GM18505 (cell line): Measurements from ENCODE around the gene THSD7B.

ENCODE experiments used
- ATAC-seq: cut with Tn5 transposase; IDR thresholded peaks from one replicate; pipeline ENCODE4 v1.9.1; 2021; ENCODE audit not compliant: unreplicated experiment
- POLR2A ChIP-seq: IDR thresholded peaks from 4 replicates; pipeline ENCODE4 v1.6.1; 2011; ENCODE audit warnings: borderline replicate concordance; ENCODE audit not compliant: insufficient read depth, insufficient read length; ENCODE audit errors: extremely low read depth

The THSD7B gene

GRCh38 chr2:136997557-136997956, 232.2 kb downstream of the THSD7B start:
- no peak for ATAC-seq
- no peak for TF ChIP-seq POLR2A

DNA sequence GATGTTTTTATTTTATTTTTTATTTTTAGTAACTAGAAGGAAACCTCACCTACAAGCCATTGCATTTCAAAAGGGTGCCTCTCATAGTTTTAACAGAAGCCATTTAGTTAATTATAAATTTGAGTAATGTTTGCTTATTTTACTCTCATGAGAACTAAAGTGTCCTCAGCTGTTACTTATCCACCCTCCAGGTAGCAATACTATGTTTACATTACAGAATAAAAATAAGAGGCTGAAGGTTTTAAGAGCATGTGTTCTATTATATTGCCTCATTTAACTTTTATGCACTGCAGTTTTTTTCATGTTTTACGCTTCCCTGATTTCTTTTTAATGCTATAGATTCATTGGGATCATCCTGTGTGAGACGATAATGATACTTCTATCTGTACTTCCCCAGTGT, 235.5 kb downstream of the THSD7B start:
- no peak for ATAC-seq

GRCh38 chr2:137002896-137003295, 237.6 kb downstream of the THSD7B start:
- no peak for TF ChIP-seq POLR2A

More for the DNA sequence above, 235.5 kb downstream of the THSD7B start:
- no peak for TF ChIP-seq POLR2A

GRCh38 chr2:137005210-137005609, 239.9 kb downstream of the THSD7B start:
- TF ChIP-seq POLR2A, result no peak
- ATAC-seq, result no peak

More at GRCh38 chr2:137002896-137003295, 237.6 kb downstream of the THSD7B start:
- ATAC-seq, result no peak

DNA sequence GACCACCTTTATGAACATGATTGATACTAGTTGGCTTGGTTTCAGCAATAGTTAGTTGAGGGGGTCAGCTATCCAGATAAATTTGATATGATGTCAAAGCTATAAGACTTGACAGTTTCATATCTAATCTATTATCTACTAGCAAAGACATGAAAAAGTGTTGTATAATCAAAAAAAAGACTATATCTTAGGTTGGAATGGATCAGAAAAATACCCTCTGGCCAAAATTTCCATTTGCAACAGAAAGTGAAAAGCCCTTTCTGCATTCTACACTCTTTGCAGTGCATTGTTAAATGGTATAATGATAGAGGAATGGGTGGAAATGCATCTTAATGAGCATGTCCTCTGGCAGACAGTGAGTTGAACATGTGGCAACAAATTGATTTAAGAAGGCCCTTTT, 242.6 kb downstream of the THSD7B start:
- no peak for ATAC-seq

GRCh38 chr2:137009953-137010352, 244.6 kb downstream of the THSD7B start:
- no peak for TF ChIP-seq POLR2A
- ATAC-seq, result no peak

More for the DNA sequence above, 242.6 kb downstream of the THSD7B start:
- TF ChIP-seq POLR2A, result no peak

GRCh38 chr2:137020452-137021196, 255.3 kb downstream of the THSD7B start:
- no peak for ATAC-seq
- no peak for TF ChIP-seq POLR2A

GRCh38 chr2:137021763-137022162, 256.4 kb downstream of the THSD7B start:
- TF ChIP-seq POLR2A, result no peak
- ATAC-seq, result no peak

DNA sequence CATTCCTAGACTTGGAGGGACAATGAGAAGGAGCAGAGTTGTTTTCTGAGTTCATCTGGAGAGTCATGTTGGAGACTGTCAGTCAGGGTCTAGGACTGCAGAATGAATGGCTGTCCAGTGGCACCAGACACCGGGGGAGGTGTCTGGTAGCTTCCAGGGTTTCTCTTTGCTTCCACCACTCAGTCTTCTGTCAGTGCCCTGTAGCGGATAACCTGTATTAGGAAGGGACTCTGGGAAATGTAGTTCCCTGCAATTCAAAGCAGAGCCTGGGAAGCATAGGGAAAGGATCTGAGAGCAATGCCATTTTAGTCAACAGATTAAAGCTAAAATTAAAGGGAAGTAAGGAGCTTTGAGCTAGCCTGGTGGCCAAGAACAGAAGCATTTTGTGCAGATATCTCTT, 257.9 kb downstream of the THSD7B start:
- ATAC-seq, result no peak
- TF ChIP-seq POLR2A, result no peak

DNA sequence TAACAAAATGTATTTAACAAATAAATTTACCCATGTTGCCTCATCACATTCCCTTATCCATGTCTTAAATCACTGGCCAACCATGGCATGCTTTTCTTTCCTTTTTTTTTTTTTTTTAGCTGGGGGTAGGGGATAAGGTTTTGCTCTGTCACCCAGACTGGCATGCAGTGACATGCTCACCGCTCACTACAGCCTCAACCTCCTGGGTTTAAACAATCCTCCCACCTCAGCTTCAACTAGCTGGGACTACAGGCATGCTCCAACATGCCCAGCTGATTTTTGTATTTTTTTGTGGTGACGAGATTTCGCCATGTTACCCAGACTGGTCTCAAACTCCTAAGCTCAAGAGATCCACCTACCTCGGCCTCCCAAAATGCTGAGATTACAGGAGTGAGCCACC, 266.4 kb downstream of the THSD7B start:
- no peak for TF ChIP-seq POLR2A
- ATAC-seq, result no peak

- no peak for TF ChIP-seq POLR2A
- no peak for ATAC-seq
Measured at GRCh38 chr2:137036619-137037018, 271.3 kb downstream of the THSD7B start.

- TF ChIP-seq POLR2A, result no peak
- no peak for ATAC-seq
Measured at GRCh38 chr2:137039482-137040152, 274.3 kb downstream of the THSD7B start.

- no peak for ATAC-seq
Measured at GRCh38 chr2:137047369-137047768, 282.0 kb downstream of the THSD7B start.

GRCh38 chr2:137048455-137048854, 283.1 kb downstream of the THSD7B start:
- no peak for TF ChIP-seq POLR2A
- ATAC-seq, result no peak

More at GRCh38 chr2:137047369-137047768, 282.0 kb downstream of the THSD7B start:
- TF ChIP-seq POLR2A, result no peak
